SU-DHL-6 (cell line): ENCODE results near the gene NUDT4.

ENCODE experiments used
- H2AFZ ChIP-seq: fragments of 200-600 bp; sonication (generic); 2 replicates; pipeline ENCODE4 v1.6.1; 2014; ENCODE audit warnings: low read depth, mild to moderate bottlenecking, moderate library complexity, mixed read lengths, antibody characterized with exemption, low read length; ENCODE audit not compliant: severe bottlenecking
- H3F3A ChIP-seq: fragments of 200-600 bp; shearing (Covaris generic); 2 replicates; pipeline ENCODE4 v1.6.0; 2016; ENCODE audit warnings: antibody characterized with exemption, mild to moderate bottlenecking; ENCODE audit not compliant: insufficient read depth
- H3K27ac ChIP-seq: fragments of 200-600 bp; sonication (generic); 2 replicates; pipeline ENCODE4 v1.5.1; 2016; ENCODE audit warnings: low read depth, mild to moderate bottlenecking, low read length, moderate library complexity, mixed read lengths
- H3K27me3 ChIP-seq: fragments of 200-600 bp; sonication (generic), shearing (Covaris generic); 2 replicates; pipeline ENCODE4 v1.6.0; 2014; ENCODE audit warnings: mild to moderate bottlenecking, low read length
- H3K36me3 ChIP-seq: fragments of 200-600 bp; sonication (generic); 2 replicates; pipeline ENCODE4 v1.6.1; 2014; ENCODE audit warnings: mild to moderate bottlenecking, low read length, mixed read lengths
- H3K4me2 ChIP-seq: fragments of 300-600, 200-600 bp; shearing (Covaris generic), sonication (generic); 2 replicates; pipeline ENCODE4 v1.6.0; 2014; ENCODE audit warnings: low read length, low read depth, mild to moderate bottlenecking; ENCODE audit not compliant: poor library complexity, severe bottlenecking
- H3K4me3 ChIP-seq: fragments of 200-600 bp; sonication (generic); 2 replicates; pipeline ENCODE4 v1.5.1; 2014; ENCODE audit warnings: antibody characterized with exemption, low read length, mild to moderate bottlenecking, mixed read lengths; ENCODE audit not compliant: insufficient read depth, poor library complexity, severe bottlenecking
- H3K79me2 ChIP-seq: fragments of 200-600 bp; sonication (generic); 2 replicates; pipeline ENCODE4 v1.6.1; 2014; ENCODE audit warnings: mild to moderate bottlenecking, low read length, moderate library complexity; ENCODE audit not compliant: insufficient read depth
- H3K9ac ChIP-seq: fragments of 200-600 bp; sonication (generic); 2 replicates; pipeline ENCODE4 v1.7.0; 2014; ENCODE audit warnings: mild to moderate bottlenecking, low read length
- H3K9me2 ChIP-seq: fragments of 200-600 bp; sonication (generic); replicated peaks from 2 replicates; pipeline ENCODE4 v1.6.1; 2014; ENCODE audit warnings: low read length; ENCODE audit not compliant: insufficient read depth
- H3K9me3 ChIP-seq: fragments of 200-600 bp; sonication (generic); 2 replicates; pipeline ENCODE4 v1.6.1; 2014; ENCODE audit warnings: low read length, mixed read lengths; ENCODE audit not compliant: insufficient read depth
- H4K20me1 ChIP-seq: fragments of 200-600 bp; sonication (generic); 2 replicates; pipeline ENCODE4 v1.6.1; 2014; ENCODE audit warnings: low read depth, mild to moderate bottlenecking, antibody characterized with exemption, low read length, moderate library complexity, mixed read lengths
- CTCF ChIP-seq: fragments of 200-600 bp; sonication (generic); IDR thresholded peaks from one replicate; pipeline ENCODE4 v1.5.1; 2017; ENCODE audit warnings: antibody characterized with exemption, mild to moderate bottlenecking, low read length, moderate library complexity; ENCODE audit not compliant: insufficient read depth, poor library complexity, severe bottlenecking
- EZH2phosphoT487 ChIP-seq: fragments of 200-600 bp; sonication (generic), shearing (Covaris generic); conservative IDR thresholded peaks from 2 replicates; pipeline ENCODE4 v1.6.1; 2018; ENCODE audit warnings: mild to moderate bottlenecking, antibody characterized with exemption, low read length, moderate library complexity, mixed read lengths

NUDT4 gene

GRCh38 chr12:93348575-93349435 is 28.9 kb upstream of the NUDT4 start:
- no peaks in the 10 kb centered on the region for H3K36me3 ChIP-seq
- H4K20me1 ChIP-seq: no peaks in the 10 kb centered on the region
- no peaks in the 10 kb centered on the region for H3K79me2 ChIP-seq
- no peaks in the 10 kb centered on the region for H3K27me3 ChIP-seq
- H3F3A ChIP-seq: no peaks in the 10 kb centered on the region
- no peaks in the 10 kb centered on the region for H3K9me3 ChIP-seq
- no peak overlapping the region for H2AFZ ChIP-seq
- no peak overlapping the region for H3K27ac ChIP-seq
- H3K4me3 ChIP-seq: no peak overlapping the region
- H3K9ac ChIP-seq: no peak overlapping the region
- no peak for TF ChIP-seq CTCF
- no peak for TF ChIP-seq EZH2phosphoT487
- no peaks in the 10 kb centered on the region for H3K9me2 ChIP-seq
- no peak overlapping the region for H3K4me2 ChIP-seq

GRCh38 chr12:93351726-93352125 is 26.0 kb upstream of the NUDT4 start:
- no peaks in the 10 kb centered on the region for H3F3A ChIP-seq
- H3K4me3 ChIP-seq: no peak overlapping the region
- no peaks in the 10 kb centered on the region for H3K36me3 ChIP-seq
- H3K4me2 ChIP-seq: no peak overlapping the region
- H3K27me3 ChIP-seq: no peaks in the 10 kb centered on the region
- H3K79me2 ChIP-seq: no peaks in the 10 kb centered on the region
- no peak overlapping the region for H2AFZ ChIP-seq
- no peaks in the 10 kb centered on the region for H4K20me1 ChIP-seq
- no peak for TF ChIP-seq CTCF
- TF ChIP-seq EZH2phosphoT487: no peak
- H3K9me2 ChIP-seq: no peaks in the 10 kb centered on the region
- H3K27ac ChIP-seq: no peak overlapping the region
- H3K9me3 ChIP-seq: no peaks in the 10 kb centered on the region
- H3K9ac ChIP-seq: no peak overlapping the region

GRCh38 chr12:93352321-93352720 is 25.4 kb upstream of the NUDT4 start:
- no peak overlapping the region for H3K27ac ChIP-seq
- H3K36me3 ChIP-seq: no peaks in the 10 kb centered on the region
- H3K9ac ChIP-seq: no peak overlapping the region
- no peaks in the 10 kb centered on the region for H3F3A ChIP-seq
- no peak overlapping the region for H2AFZ ChIP-seq
- no peaks in the 10 kb centered on the region for H3K9me2 ChIP-seq
- no peaks in the 10 kb centered on the region for H3K27me3 ChIP-seq
- no peaks in the 10 kb centered on the region for H3K9me3 ChIP-seq
- no peaks in the 10 kb centered on the region for H3K79me2 ChIP-seq
- no peak overlapping the region for H3K4me3 ChIP-seq
- TF ChIP-seq CTCF (no peak), EZH2phosphoT487 (no peak)
- H3K4me2 ChIP-seq: no peak overlapping the region
- H4K20me1 ChIP-seq: no peaks in the 10 kb centered on the region
